ENCODE data around the gene LAMC2.

LAMC2 gene

DNA sequence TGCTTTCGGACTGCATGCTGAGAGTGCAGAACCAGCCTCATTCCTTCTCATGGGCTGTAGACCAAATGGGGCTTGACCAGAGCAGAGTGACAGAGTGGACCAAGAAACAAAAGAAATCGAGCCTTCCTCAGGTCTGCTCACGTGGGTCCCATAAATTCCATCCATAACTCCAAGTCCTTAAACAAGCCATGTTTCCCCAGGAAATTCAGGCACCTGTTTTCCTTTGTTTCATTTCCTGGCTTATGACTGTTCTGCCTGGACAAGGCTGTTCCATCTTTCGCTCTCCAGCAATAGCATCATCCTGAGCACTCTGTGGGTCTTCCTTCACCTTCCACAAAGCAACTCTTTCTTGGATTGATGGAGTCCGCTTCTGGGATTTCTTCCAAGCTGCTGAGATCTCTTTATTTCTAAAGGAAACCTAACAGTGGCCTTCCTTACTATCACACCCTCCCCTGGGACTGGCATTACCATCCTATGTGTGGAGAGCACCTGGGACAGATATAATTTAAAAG is 63.9 kb downstream of the LAMC2 start:
- ATAC-seq, result no peak
- TF ChIP-seq, protein P1, sequence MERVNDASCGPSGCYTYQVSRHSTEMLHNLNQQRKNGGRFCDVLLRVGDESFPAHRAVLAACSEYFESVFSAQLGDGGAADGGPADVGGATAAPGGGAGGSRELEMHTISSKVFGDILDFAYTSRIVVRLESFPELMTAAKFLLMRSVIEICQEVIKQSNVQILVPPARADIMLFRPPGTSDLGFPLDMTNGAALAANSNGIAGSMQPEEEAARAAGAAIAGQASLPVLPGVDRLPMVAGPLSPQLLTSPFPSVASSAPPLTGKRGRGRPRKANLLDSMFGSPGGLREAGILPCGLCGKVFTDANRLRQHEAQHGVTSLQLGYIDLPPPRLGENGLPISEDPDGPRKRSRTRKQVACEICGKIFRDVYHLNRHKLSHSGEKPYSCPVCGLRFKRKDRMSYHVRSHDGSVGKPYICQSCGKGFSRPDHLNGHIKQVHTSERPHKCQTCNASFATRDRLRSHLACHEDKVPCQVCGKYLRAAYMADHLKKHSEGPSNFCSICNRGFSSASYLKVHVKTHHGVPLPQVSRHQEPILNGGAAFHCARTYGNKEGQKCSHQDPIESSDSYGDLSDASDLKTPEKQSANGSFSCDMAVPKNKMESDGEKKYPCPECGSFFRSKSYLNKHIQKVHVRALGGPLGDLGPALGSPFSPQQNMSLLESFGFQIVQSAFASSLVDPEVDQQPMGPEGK (CRISPR knock-in tag; IDR thresholded peaks at IDR 0.05; ENCODE audit: borderline replicate concordance), result no peak
- TF ChIP-seq TSHZ2 (CRISPR knock-in tag; IDR thresholded peaks at IDR 0.05) (no peak), CSRNP3 (CRISPR knock-in tag; IDR thresholded peaks at IDR 0.05) (no peak), RARB (CRISPR knock-in tag; IDR thresholded peaks at IDR 0.05) (no peak), OSR1 (CRISPR knock-in tag; IDR thresholded peaks at IDR 0.05) (no peak), SNAI2 (CRISPR knock-in tag; IDR thresholded peaks at IDR 0.05) (no peak)

DNA sequence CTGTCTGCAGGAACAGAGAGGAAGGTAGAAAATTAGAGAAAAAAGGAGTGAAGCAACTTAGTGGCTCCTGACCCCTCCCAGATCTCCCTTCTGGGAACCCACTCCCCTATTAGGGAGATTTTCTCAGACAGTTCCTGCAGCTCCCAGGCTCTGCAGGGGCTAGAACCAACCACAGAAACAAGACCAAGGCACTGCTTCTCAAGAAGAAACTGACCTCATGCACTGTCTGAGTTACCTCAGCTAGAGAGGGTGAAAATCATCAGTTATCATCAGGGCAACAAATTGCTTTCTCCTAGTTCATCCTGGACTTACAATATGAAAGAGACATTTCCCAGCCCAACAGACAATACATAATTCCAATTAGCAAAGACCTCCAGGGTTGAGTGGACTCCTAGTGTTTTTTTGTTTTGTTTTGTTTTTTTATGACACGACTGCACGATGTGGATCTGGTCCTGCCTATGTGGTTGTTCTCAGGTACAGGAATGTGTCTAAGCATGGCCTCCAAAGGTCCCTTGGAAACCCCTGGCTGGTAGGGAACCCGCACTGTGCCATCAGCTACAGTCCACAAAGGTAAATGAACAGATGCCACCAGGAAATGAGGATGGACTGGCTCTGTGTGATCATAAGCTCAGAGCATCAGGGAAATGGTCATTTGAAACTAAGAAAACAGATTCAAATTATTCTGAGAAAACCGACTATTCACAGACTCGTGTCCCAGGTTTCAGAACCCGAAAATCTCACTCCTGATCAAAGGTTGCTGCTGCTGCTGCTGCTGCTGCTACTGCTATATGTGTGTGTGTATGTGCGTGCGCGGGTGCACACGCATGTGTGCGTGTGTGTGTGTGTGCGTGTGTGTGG is 65.3 kb downstream of the LAMC2 start:
- TF ChIP-seq ZFP30 (CRISPR knock-in tag; IDR thresholded peaks at IDR 0.05) (no peak), TOX (CRISPR knock-in tag; IDR thresholded peaks at IDR 0.05; ENCODE audit: borderline replicate concordance) (no peak), CSDC2 (CRISPR knock-in tag; IDR thresholded peaks at IDR 0.05) (no peak), OSR1 (CRISPR knock-in tag; IDR thresholded peaks at IDR 0.05) (no peak), ZNF565 (CRISPR knock-in tag; conservative IDR thresholded peaks at IDR 0.05; ENCODE audit: low read depth) (no peak), TCF4 (CRISPR knock-in tag; IDR thresholded peaks at IDR 0.05; ENCODE audit: borderline replicate concordance) (no peak), ZFP3 (CRISPR knock-in tag; IDR thresholded peaks at IDR 0.05) (no peak), ZC3H10 (CRISPR knock-in tag; IDR thresholded peaks at IDR 0.05) (no peak), TSHZ2 (CRISPR knock-in tag; IDR thresholded peaks at IDR 0.05) (no peak), GLIS3 (CRISPR knock-in tag; IDR thresholded peaks at IDR 0.05) (no peak), POU6F1 (CRISPR knock-in tag; IDR thresholded peaks at IDR 0.05; ENCODE audit: borderline replicate concordance, low read depth) (no peak)
- TF ChIP-seq, protein P2, sequence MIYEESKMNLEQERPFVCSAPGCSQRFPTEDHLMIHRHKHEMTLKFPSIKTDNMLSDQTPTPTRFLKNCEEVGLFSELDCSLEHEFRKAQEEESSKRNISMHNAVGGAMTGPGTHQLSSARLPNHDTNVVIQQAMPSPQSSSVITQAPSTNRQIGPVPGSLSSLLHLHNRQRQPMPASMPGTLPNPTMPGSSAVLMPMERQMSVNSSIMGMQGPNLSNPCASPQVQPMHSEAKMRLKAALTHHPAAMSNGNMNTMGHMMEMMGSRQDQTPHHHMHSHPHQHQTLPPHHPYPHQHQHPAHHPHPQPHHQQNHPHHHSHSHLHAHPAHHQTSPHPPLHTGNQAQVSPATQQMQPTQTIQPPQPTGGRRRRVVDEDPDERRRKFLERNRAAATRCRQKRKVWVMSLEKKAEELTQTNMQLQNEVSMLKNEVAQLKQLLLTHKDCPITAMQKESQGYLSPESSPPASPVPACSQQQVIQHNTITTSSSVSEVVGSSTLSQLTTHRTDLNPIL (CRISPR knock-in tag; IDR thresholded peaks at IDR 0.05; ENCODE audit: low read depth), result no peak
- no peak for ATAC-seq
